Activated naive CD4-positive, alpha-beta T cell treated with anti-CD3 and anti-CD28 coated beads, Interleukin-2, amount 50 U/mL, for 16 hours (primary cell): Measurements from ENCODE around the gene BACE1.
"Not testable (repeated sequence)": the region's sequence is repeated elsewhere in the genome, so short reads cannot be mapped to it uniquely, and the experiment has no call there.

Experiments used
- DNase-seq: peaks from one replicate; pipeline ENCODE4 v3.0.0-alpha.2; 2020

Gene BACE1

DNA sequence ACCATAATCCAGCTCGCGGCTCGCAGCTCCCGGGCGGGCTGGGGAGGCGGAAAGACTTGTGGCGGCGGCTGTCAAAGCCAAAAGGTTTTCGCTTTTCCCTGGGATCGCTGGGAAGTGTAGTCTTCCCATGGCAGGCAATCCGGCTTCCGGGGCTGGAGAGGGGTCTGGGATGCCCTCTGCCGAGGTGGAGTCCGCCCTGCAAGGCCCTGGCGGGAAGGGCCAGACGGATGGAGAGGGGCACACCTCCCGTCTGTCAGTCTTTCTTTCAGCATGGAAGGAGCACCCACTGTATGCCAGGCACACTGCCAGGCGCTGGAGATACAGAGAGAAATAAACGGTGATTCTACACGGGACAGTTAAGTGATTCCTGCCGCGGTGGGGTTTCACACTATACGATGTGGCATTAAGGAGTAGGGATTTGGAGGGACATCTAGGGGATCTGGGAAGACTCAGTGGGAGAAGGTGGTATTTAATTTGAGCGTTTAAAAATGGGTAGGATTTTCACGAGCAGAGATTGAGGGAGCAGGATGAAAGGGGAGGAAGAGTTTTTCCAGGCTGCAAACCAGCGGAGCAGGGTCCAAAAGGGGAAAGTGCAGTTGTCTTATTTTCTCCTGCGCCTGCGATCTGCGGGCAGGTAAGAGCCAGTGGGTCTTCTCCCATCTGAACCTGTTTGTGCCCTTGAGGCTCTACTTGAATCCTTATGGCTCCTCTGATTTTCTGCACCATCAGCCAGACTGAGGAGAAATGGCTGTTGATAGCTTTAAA lies at the start of gene BACE1:
Gene BACE1 (minus strand): TSS at position 60 of the 765 bp plus-strand sequence. CDS start 461 bp downstream, outside the sequence.
- no peak for DNase-seq

DNA sequence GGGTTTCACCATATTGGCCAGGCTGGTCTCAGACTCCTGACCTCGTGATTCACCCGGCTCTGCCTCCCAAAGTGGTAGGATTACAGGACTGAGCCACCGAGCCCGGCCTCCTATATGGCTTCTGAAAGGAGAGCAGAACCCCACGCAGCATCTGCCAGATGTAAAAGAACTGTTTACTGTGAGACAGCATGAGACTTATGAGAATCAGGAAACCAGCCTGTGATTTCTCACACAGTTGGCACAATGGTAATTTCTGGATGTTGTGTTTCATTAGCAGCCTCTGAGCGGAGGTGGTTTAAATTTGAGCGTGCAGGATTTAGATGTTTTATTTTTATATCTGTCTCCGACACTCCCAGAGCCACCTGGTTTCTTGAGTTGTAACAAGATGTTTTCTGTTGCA lies 45.4 kb upstream of the BACE1 start:
- DNase-seq: no peak

- no peak for DNase-seq
Measured at GRCh38 chr11:117356126-117356890, 40.3 kb upstream of the BACE1 start.

DNA sequence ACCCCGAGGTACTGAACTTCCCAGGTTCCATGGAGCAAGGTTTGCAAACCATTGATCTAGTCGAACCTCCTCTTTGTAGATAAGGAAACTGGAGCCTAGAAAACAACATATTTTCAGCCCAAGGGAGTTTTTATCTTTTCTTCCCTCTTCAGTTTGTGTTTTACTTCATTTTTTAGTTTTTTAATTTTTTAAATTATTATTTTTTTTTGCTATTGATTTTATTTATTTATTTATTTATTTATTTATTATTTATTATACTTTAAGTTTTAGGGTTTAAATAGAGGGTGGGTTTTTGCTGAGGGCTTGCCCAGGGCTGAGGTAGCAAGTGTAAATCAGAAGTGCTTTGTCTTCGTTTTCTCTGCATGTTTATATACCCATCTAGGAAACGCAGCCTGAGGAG lies 38.5 kb upstream of the BACE1 start:
- no peak for DNase-seq

- DNase-seq: no peak
Measured at GRCh38 chr11:117345039-117345438, 29.0 kb upstream of the BACE1 start.

- DNase-seq: no peak
Measured at GRCh38 chr11:117337076-117337475, 21.0 kb upstream of the BACE1 start.

DNA sequence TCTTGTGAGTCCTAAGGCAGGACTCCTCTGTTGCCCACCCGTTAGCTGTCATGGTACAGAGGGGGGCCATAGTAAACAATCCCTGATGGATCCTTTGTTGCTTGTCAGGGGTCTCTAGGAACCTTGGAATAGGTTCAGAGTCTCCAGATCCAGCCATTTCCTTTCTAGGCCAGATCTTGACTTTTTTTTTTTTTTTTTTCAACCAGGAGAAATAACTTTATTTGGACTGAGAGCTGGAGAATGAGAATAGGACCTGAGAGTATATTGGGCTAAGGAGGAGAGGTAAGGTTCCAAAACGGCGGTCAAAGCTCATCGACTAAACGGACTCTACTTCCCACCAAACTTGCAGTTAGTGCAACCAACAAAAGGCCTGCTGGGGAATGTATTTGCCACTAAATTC lies 19.3 kb upstream of the BACE1 start:
- no peak for DNase-seq

GRCh38 chr11:117334896-117335295 lies 18.8 kb upstream of the BACE1 start:
- no peak for DNase-seq

DNA sequence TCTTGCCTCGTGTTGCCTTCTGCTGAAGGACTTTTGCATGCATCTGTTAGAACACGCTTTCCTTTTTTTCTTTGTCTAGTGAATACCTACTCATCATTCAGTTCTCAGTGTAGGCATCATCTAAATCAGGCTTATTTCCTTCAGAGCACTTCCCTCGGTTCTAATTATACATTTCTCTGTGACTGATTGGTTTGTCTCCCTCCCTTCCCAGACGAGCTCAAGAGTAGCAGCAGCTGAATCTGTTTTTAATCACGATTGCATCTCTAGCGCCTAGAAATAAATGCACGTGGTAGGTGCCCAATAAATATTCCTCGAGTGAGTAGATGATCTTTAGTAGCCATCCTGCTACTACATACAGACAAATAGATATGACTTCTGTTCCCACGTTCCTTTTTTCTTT lies 17.9 kb upstream of the BACE1 start:
- DNase-seq: no peak

- no peak for DNase-seq
Measured at GRCh38 chr11:117332843-117333242, 16.8 kb upstream of the BACE1 start.

DNA sequence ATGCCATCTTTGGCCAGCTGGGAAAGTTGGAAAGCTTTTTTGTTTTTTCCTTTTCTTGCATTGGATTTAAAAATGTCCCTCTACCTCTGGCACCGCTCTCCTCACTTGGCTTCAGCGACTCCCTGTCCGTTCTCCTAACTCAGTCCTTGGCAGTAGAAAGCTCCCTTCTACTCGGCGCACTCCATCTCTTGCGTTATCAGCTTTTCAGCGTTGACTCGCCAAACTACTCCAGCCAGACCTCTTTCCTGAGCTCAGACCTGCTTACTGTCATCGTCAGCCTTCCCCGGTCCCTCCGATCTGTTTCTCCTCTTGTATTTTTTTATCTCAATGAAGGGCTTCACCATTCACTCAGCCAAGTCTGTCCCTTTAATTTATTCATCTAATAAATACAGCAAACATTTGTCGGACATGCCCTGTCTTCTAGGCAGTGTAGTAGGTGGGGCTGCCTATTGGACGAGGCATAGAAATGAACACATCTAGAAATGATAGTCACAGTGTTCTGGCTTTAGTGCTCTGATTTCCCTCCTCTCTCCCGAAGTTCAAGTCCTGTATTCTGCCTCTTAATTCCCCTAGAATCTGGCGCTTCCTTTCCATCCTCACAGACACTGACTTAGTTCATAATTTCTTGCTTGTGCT lies 12.4 kb upstream of the BACE1 start:
- DNase-seq: peak; percentile 16

DNA sequence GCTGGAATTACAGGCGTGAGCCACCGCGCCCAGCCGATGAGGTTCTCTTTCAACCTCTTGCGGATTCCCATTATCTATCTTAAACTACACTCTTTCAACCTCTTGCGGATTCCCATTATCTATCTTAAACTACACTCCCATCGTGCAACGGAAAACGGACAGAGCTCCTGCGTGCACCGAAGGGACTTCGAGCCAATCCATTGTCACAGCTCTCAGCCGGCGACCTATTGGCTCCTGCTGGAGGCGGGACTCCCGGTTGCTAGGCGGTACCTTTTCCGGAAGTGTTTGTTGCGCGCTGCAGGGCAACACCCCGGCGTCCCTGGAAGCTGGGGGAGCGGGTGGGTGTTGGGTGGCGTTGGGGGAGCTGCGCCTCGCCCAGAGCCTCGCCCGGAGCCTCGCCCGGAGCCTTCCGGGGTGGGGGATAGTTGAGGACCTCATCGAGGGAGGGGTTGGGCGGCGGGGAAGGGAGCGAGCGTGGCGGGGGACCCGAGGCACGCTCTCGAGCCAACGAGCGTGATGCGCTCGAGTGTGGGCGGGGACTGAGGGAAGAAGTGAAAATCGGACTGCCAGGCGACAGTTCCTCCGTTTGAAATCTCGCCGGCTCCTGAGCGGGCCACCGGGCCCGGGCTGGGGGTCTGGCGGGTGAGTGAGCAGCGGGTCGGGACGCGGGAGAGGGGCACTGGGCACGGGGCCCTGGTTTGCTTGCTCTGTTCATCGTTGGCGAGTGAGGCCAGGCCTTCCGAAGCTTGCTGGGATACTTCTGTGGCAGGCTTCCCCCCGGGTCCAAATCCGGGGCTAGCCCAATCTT lies 11.7 kb upstream of the BACE1 start, which contains the start of gene CEP164:
Gene CEP164 (plus strand): TSS at position 288 of the 808 bp plus-strand sequence. CDS start 10,733 bp downstream, outside the sequence.
- DNase-seq: peak; percentile 94

DNA sequence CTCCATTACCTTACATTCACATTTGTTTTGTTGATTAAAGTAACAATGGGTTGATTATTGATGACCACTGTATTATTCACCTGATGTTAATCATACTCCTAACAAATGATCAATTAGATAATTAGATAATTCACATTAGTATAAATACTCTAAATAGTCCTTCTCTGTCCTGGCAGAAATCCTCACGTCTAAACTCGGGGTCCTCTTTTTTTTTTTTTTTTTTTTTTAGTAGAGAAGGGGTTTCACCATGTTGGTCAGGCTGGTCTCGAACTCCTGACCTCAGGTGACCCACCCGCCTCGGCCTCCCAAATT lies 11.2 kb upstream of the BACE1 start:
- DNase-seq: not testable (repeated sequence)

- no peak for DNase-seq
Measured at GRCh38 chr11:117319214-117319840, 3.3 kb upstream of the BACE1 start.

DNA sequence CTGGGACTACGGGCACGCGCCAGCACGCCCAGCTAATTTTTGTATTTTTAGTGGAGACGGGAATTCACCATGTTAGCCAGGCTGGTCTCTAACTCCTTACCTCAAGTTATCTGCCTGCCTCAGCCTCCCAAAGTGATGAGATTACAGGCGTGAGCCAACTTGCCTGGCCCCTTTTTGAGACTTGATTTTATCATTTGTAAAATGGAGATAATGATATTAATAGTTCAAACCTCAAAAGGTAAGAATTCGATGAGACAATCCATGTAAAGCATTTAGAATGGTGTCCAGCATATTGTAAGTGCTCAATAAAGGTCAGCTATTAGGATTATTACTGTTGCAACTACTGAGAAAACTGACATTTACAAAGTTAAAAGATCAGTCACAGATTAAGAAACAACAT lies 2.7 kb upstream of the BACE1 start:
- no peak for DNase-seq

DNA sequence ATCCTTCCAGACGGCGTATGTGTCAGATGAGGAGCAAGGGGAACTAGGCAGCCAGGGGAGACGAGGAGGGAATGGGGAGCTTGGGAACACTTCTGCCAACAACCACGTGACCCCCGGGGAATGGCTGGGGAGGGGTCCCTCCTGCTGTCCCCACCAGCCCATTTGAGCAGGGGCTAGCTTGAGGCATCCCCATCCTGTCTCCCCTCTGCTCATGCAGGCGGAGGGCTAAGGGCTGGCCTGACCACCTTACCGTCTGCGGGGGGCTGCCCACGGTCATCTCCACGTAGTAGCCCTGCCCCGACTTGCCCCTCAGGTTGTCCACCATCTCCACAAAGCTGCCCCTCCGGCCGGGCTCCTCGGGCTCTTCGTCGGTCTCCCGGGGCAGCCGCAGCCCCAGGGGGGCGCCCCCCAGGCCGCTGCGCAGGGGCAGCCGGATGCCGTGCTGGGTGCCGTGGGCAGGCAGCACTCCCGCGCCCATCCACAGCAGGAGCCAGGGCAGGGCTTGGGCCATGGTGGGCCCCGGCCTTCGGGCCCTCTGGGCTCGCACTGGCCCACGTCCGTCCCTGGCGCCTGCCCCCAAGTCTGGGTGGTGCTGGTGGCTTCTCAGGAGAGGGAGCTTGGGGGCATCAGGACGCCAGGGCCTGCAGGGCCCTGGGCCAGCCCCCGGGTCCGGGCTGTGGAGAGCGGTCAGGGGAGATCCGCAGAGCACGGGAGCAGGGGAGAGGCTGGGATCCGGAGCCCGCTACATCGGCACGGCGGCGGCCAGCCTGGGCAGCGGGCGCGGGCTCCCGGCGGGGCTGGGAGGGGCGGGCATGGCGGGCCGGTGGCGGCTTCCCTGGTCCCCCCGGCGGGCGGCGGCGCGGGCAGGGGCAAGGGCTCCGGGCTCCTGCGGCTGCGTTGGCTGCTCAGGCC lies 515 bp downstream of the BACE1 start:
- DNase-seq: peak; percentile 24

DNA sequence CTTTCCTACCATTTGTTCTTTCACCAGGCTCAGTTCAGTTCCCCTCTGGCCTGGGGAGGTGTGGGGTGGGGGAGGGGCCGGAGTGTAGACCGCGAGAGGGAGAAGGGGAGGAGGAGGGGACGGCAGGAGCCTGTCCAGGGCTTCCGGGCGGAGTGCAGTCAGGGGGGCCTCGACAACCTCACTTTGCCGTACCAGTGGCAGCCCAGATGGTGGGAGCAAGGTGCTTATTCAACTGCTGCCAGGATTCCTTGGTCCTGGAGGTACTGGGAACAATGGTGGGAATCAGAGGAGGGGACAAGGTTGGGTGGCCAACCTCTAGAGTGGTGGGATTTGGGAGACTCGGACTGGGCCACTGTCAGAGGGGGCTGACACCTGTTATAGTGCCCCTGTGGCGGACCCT lies 1.2 kb downstream of the BACE1 start:
- DNase-seq: no peak

- DNase-seq: no peak
Measured at GRCh38 chr11:117313828-117314768, 2.0 kb downstream of the BACE1 start.

- no peak for DNase-seq
Measured at GRCh38 chr11:117313091-117313490, 3.0 kb downstream of the BACE1 start.

GRCh38 chr11:117309310-117309709 lies 6.7 kb downstream of the BACE1 start:
- DNase-seq: no peak
